ENCODE results near the gene ERBB4. TPM values are rescaled to one million over a fixed set of nuclear protein-coding genes. Genes with fewer than 3 reads are reported as not detected.

ERBB4 gene
- total RNA-seq, 1 experiment from 2014 or later, result 0.04 TPM

- Histone ChIP-seq H3K27me3 (ENCODE audit: insufficient read depth, low read length) (no peaks in the 10 kb centered on the region), H3K23me2 (ENCODE audit: insufficient read length, low read depth, low read length, poor library complexity, severe bottlenecking) (no peaks in the 10 kb centered on the region), H2AFZ (ENCODE audit: low read length) (no peak overlapping the region), H3K79me1 (ENCODE audit: insufficient read depth, low read depth, low read length, poor library complexity, severe bottlenecking) (no peaks in the 10 kb centered on the region), H4K8ac (replicated peaks; ENCODE audit: insufficient read length, low read depth, low read length) (no peak overlapping the region), H2BK120ac (ENCODE audit: low read depth, low read length, poor library complexity, severe bottlenecking) (no peak overlapping the region), H3K4ac (ENCODE audit: low read depth, low read length) (no peak overlapping the region), H2BK20ac (ENCODE audit: low read depth, low read length, poor library complexity, severe bottlenecking) (no peak overlapping the region), H2BK15ac (ENCODE audit: low read depth, low read length) (no peak overlapping the region), H3T11ph (ENCODE audit: low read length) (no peak overlapping the region), H2BK5ac (ENCODE audit: insufficient read length, low read length) (no peak overlapping the region), H3K56ac (ENCODE audit: insufficient read length, low read depth, low read length) (no peak overlapping the region), H2BK12ac (ENCODE audit: insufficient read length, low read depth, low read length) (no peak overlapping the region), H3K23ac (ENCODE audit: insufficient read length, low read depth, low read length) (no peak overlapping the region), H3K18ac (ENCODE audit: insufficient read length, low read depth, low read length) (no peak overlapping the region), H2AK5ac (ENCODE audit: insufficient read length, low read length) (no peak overlapping the region), H3K9ac (ENCODE audit: extremely low read depth, insufficient read length, low read length) (no peak overlapping the region), H4K91ac (ENCODE audit: insufficient read length, low read depth, low read length) (no peak overlapping the region), H3K4me2 (ENCODE audit: insufficient read depth, insufficient read length, low read length) (no peak overlapping the region), H3K9me3 (ENCODE audit: control insufficient read depth, low read depth, low read length) (no peaks in the 10 kb centered on the region), H3K4me1 (ENCODE audit: insufficient read depth, low read length) (no peaks in the 10 kb centered on the region), H4K20me1 (ENCODE audit: control insufficient read depth, insufficient read depth, insufficient read length) (no peaks in the 10 kb centered on the region), H3K14ac (ENCODE audit: insufficient read depth, low read length) (no peak overlapping the region), H3K79me2 (ENCODE audit: insufficient read depth, low read length) (no peaks in the 10 kb centered on the region), H3K27ac (ENCODE audit: insufficient read length, low read depth, low read length) (no peak overlapping the region), H4K5ac (ENCODE audit: insufficient read length, low read depth, low read length) (no peak overlapping the region)
- TF ChIP-seq, protein P1, sequence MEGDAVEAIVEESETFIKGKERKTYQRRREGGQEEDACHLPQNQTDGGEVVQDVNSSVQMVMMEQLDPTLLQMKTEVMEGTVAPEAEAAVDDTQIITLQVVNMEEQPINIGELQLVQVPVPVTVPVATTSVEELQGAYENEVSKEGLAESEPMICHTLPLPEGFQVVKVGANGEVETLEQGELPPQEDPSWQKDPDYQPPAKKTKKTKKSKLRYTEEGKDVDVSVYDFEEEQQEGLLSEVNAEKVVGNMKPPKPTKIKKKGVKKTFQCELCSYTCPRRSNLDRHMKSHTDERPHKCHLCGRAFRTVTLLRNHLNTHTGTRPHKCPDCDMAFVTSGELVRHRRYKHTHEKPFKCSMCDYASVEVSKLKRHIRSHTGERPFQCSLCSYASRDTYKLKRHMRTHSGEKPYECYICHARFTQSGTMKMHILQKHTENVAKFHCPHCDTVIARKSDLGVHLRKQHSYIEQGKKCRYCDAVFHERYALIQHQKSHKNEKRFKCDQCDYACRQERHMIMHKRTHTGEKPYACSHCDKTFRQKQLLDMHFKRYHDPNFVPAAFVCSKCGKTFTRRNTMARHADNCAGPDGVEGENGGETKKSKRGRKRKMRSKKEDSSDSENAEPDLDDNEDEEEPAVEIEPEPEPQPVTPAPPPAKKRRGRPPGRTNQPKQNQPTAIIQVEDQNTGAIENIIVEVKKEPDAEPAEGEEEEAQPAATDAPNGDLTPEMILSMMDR (conservative IDR thresholded peaks at IDR 0.05), result no peak
- DNase-seq, result no peak
- peaks cover 0 to 5% (median 0%) of the 10 kb centered on the region in 3 experiments; a peak in 1 of 7 replicates for H3K36me3 Mint-ChIP-seq (ENCODE audit: insufficient read depth in 1 of 3, low read depth in 3 of 3)
- peaks cover 2 to 3% of the 10 kb centered on the region in 2 experiments; a peak in 2 of 5 replicates for H3K9me3 Mint-ChIP-seq
- no CpG with 5 or more reads among the region's 2 CpGs for WGBS (ENCODE audit: extremely low coverage, insufficient read length, low lambda C conversion rate)
- no peak overlapping the region for H3K4me3 Mint-ChIP-seq
- H3K4me1 Mint-ChIP-seq, result peaks cover 4% of the 10 kb centered on the region in 2 experiments; a peak in 2 of 4 replicates
- H3K27me3 Mint-ChIP-seq (ENCODE audit: low read depth), result no peaks in the 10 kb centered on the region
- H3K27ac Mint-ChIP-seq, result no peak overlapping the region
These were observed 1060.9 kb downstream of the ERBB4 start for GRCh38 chr2:211477537-211478275.

Data from H9 (cell line).